CD4-positive, alpha-beta T cell treated with Interleukin-4 for 1 hour (primary cell): ENCODE data around the gene GPR137B.
"Not testable (repeated sequence)": the region's sequence is repeated elsewhere in the genome, so short reads cannot be mapped to it uniquely, and the experiment has no call there.

Experiments
- DNase-seq, 2 donors: peaks; one replicate each; pipeline ENCODE4 v3.0.0-alpha.2; 2020 to 2022

GPR137B gene

DNA sequence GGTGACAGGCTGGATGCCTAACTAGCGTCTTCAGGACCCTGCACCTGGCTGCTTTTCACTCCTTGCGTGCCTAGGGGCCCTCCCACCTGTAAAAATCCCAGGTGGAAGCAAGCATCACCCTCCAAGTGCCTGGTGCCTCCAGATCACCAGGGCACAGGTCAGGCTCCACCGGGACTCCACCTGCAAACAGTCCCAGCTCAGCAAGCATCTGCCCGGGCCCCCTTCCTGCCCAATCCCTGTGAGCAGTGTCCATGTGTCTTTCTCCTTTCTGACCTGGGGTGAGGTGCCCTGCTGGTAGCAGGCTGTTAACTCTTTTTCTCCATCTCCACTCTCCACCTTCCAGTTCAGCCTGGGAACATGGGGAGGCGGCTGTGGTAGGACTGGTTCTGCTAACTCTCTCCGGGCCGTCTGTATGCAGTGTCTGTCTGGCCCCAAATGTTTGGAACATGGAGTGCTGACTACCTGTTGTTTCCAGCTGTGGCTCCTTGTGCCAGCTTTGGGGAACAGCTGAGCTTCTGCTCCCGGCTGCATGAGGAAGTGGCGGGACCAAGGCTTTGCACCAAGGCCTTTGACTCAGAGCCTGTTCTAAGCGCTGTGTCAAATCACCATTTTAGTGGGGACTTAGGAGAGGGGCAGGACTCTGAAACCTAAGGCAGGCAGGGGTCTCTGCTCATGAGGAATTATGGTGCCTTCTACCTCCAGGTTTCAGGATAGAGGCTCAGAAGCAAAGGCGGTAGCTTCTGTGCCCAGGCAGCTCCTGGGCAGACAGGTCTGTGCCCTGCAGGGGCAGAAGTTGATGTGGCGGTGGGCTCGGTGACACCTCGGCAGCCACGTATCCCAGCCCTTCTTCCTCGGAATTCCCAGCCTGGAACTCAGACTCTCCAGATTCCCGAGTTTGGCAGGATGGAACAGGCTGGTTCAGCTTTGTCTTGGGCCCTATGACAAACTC lies 5.5 kb downstream of the GPR137B start:
- no peak for DNase-seq

GRCh38 chr1:236148470-236148845 lies 6.1 kb downstream of the GPR137B start:
- no peak for DNase-seq

- no peak for DNase-seq
Observed at GRCh38 chr1:236149003-236149595, 6.8 kb downstream of the GPR137B start.

DNA sequence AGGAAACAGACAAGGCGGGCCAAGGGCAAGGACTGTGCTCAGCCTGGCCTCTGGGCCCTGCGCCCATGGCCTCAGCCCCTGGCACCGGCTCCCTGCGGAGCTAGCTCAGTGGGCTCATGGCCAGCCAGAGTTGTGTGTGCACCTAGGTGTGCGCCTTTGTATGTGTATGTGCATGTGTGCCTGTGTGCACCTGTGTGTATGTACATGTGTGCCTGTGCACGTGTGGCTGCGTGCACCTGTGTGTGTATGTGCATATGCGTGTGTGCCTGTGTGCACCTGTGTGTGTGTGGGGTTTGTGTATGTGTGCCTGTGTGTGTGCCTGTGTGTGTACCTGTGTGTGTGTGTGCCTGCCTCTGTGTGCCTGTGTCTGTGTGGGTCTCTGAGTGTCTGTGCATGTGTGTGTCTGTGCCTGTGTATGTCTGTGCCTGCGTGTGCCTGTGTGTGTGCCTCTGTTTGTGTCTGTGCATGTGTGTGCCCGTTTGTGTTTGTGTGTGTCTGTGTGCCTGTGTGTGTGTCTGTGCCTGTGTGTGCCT lies 7.4 kb downstream of the GPR137B start:
- no peak for DNase-seq

DNA sequence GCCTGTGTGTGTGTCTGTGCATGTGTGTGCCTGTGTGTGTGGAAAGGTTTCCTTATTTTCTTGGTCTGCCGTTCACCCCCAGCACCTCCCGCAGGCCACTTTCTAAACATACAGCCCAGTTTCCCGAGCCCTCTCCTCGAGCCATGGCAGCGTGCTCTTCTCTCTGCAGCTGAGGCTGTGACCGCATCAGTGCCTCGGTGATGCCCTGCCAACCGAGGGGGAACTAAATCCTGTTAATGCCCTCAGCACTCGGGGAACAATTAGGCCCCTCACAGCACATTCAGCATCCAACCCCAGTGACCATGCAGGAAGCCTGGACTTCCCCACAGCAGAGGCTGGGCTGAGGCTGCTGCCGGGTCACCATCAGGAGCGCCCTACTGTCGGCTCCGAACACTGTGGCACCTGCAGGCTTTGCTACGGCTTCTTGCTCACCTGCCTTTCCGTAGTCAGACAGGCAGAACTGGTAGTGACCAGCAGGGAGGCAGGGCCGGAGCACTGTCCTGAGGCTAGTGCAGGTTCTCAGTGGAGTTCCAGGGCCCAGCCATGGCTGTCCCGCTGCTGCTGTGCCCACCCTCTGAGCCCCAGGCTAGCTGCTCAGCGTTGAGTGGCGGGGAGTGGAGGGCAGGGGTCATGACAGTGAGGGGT lies 8.1 kb downstream of the GPR137B start:
- no peak for DNase-seq

- DNase-seq, result no peak
Observed at GRCh38 chr1:236150986-236151385, 8.6 kb downstream of the GPR137B start.

GRCh38 chr1:236151739-236152424 lies 9.5 kb downstream of the GPR137B start:
- no peak for DNase-seq

DNA sequence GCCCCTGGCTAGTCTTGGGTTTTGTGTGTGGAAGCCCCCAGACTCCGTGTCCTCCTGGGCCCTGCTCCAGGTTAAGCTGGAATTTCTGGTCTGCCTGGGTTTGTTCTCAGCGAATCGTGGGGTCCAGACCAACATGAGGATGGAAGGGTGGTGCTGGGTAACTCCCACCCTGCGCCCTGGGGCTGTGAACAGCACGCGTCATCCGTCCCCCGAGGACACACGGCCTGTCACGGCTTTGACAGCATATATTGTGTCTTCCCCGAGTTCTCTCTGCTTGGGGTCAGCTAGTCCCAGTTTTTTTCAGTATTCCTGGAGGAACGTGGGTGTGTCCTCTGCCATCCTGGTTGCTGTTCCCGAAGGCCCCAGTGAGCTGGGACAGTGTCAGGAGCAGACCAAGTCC lies 11.8 kb downstream of the GPR137B start:
- DNase-seq, result no peak

DNA sequence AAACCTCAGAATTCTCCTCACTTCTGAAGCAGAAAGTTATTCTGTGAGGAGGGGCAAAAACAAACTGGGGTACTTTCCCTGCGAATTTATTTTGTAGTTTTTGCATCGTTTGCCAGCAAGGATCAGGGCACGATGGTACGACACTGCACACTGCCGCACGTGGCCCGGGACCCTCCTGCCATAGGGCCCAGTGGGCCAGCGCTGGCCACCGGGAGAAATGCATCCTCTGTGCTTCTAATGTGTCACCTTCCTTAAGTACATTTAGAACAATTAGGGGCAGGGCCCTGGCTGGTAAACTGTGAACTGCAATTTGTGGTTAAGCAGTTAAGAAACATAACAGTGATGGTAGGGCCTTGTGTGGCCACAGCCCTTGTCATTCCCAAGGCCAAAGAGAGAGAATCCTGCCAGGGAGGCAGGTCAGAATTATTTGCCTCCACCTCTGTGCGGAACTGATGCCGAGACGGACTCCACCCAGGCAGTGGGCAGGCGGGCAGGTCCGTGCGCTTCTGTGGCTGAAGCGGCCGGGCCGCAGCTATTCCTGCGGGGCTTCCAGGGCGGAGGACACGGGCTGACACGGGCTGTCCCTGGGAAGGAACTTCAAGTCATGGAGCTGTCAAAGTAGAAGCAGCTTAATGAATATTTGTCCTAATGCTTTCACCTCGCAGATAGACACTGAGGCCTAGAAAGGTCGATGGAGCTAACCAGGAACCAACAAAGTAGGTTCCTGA lies 12.5 kb downstream of the GPR137B start:
- no peak for DNase-seq

DNA sequence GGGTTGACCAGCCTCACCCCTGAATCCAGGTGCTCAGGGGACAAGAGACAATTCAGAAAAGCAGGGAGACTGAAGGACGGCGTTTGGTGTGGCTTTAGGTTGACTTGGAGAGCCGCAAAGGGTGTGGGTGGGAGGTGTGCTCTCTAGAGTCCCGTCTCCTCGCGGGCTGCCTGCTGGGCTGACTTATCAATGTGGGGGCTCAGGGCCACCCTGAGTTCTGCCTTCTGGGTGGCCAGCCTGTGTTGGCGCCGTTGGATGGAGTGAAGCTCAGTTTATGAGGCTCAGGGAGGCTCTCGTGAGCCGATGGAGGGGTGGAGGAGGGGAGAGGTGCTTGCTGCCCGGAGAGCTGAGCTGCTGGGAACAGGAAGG lies 13.0 kb downstream of the GPR137B start:
- DNase-seq, result no peak

GRCh38 chr1:236155841-236156503 lies 13.6 kb downstream of the GPR137B start:
- no peak for DNase-seq

- DNase-seq, result peak; percentile 64 to 67
Observed at GRCh38 chr1:236156512-236157208, 14.3 kb downstream of the GPR137B start.

DNA sequence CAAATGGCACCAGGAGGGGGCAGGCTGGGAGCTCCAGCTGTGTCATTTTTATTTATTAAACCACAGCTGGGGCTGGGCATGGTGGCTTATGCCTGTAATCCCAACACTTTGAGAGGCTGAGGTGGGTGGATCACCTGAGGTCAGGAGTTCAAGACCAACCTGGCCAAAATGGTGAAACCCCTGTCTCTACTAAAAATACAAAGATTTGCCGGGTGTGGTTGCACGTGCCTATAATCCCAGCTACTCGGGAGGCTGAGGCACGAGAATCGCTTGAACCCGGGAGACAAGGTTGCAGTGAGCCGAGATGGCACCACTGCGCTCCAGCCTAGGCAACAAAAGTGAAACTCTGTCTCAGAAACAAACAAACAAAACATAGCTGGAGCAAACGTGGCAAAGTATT lies 15.7 kb downstream of the GPR137B start:
- DNase-seq, result not testable (repeated sequence)

DNA sequence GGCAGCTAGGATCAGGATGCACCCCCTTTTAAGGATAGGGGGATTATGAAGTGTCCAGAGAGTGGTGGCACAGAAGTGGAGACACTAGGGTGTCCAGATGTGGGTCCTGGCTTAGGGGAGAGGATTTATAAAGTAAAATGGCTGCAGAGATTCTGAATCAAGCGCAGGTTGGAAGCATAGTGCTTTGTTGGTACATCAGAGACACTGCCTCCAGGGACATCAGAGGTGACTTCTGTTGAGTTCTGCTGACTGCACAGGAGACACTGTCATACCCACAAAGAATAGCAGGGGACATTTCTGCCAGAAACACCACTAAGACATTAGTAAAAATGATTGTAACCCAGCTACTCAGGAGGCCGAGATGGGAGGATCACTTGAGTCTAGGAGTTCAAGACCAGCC lies 16.4 kb downstream of the GPR137B start:
- DNase-seq, result no peak

- peak in 1 of 2 donors; percentile 43 for DNase-seq
Observed at GRCh38 chr1:236159704-236160539, 17.6 kb downstream of the GPR137B start.

- DNase-seq, result no peak
Observed at GRCh38 chr1:236160540-236161127, 18.3 kb downstream of the GPR137B start.

- DNase-seq, result peak in 1 of 2 donors; percentile 38
Observed at GRCh38 chr1:236161230-236161629, 18.9 kb downstream of the GPR137B start.

DNA sequence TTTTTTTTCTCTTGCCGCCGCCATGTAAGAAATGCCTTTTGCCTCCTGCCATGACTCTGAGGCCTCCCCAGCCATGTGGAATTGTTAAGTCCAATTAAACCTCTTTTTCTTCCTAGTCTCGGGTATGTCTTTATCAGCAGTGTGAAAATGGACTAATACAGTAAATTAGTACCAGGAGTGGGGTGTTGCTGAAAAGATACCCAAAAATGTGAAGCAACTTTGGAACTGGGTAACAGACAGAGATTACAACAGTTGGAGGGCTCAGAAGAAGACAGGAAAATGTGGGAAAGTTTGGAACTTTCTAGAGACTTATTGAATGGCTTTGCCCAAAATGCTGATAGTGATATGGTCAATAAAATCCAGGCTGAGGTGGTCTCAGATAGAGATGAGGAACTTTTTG lies 19.4 kb downstream of the GPR137B start:
- not testable (repeated sequence) for DNase-seq

- DNase-seq, result peak in 1 of 2 donors; percentile 17
Observed at GRCh38 chr1:236163463-236164153, 21.3 kb downstream of the GPR137B start.
